ENCODE data around the gene GREM1.

DNA sequence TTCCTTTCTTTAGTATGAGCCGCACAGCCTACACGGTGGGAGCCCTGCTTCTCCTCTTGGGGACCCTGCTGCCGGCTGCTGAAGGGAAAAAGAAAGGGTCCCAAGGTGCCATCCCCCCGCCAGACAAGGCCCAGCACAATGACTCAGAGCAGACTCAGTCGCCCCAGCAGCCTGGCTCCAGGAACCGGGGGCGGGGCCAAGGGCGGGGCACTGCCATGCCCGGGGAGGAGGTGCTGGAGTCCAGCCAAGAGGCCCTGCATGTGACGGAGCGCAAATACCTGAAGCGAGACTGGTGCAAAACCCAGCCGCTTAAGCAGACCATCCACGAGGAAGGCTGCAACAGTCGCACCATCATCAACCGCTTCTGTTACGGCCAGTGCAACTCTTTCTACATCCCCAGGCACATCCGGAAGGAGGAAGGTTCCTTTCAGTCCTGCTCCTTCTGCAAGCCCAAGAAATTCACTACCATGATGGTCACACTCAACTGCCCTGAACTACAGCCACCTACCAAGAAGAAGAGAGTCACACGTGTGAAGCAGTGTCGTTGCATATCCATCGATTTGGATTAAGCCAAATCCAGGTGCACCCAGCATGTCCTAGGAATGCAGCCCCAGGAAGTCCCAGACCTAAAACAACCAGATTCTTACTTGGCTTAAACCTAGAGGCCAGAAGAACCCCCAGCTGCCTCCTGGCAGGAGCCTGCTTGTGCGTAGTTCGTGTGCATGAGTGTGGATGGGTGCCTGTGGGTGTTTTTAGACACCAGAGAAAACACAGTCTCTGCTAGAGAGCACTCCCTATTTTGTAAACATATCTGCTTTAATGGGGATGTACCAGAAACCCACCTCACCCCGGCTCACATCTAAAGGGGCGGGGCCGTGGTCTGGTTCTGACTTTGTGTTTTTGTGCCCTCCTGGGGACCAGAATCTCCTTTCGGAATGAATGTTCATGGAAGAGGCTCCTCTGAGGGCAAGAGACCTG is 13.2 kb downstream of the GREM1 start:
- TF ChIP-seq, protein P1, sequence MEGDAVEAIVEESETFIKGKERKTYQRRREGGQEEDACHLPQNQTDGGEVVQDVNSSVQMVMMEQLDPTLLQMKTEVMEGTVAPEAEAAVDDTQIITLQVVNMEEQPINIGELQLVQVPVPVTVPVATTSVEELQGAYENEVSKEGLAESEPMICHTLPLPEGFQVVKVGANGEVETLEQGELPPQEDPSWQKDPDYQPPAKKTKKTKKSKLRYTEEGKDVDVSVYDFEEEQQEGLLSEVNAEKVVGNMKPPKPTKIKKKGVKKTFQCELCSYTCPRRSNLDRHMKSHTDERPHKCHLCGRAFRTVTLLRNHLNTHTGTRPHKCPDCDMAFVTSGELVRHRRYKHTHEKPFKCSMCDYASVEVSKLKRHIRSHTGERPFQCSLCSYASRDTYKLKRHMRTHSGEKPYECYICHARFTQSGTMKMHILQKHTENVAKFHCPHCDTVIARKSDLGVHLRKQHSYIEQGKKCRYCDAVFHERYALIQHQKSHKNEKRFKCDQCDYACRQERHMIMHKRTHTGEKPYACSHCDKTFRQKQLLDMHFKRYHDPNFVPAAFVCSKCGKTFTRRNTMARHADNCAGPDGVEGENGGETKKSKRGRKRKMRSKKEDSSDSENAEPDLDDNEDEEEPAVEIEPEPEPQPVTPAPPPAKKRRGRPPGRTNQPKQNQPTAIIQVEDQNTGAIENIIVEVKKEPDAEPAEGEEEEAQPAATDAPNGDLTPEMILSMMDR (conservative IDR thresholded peaks at IDR 0.05 in 1 of 2, IDR thresholded peaks at IDR 0.05 in 1 of 2; ENCODE audit: low read depth in 1 of 2, low read length in 2 of 2) = no peak
- no peak for TF ChIP-seq EZH2 (IDR thresholded peaks at IDR 0.05; ENCODE audit: low read length, missing control alignments)
